Panc1 (cell line): ENCODE data around the gene ERN2. TPM values are rescaled to one million over a fixed set of nuclear protein-coding genes. Genes with fewer than 3 reads are reported as not detected.

Experiments
- ATAC-seq: fragments of 200-7000 bp; cut with Tn5 transposase; 2 replicates; pipeline ENCODE4 v1.9.1; 2020; ENCODE audit warnings: mild to moderate bottlenecking, moderate library complexity
- Bru-seq: library from RNA; stranded (reverse); fragments of 400-500 nt; gene quantifications from one replicate; lab custom pipeline; 2021; lab: Mats Ljungman, UMichigan
- BruChase-seq, 2 experiments: library from RNA; stranded (reverse); fragments of 400-500 nt; gene quantifications; one replicate each; lab custom pipeline; 2021; lab: Mats Ljungman, UMichigan
- BruUV-seq: library from RNA; stranded (reverse); fragments of 400-500 nt; replicated peaks from 2 replicates; lab custom pipeline; 2021; lab: Mats Ljungman, UMichigan
- CTCF ChIA-PET: fragments of 300-600 bp; sonication (Branson Sonifier 250); formaldehyde crosslinking; loops from one replicate; lab custom pipeline; 2022; ENCODE audit warnings: antibody characterized with exemption; lab: Charles Lee
- POLR2A ChIA-PET: fragments of 300-600 bp; sonication (Branson Sonifier 250); formaldehyde crosslinking; loops from one replicate; lab custom pipeline; 2022; ENCODE audit warnings: antibody characterized with exemption; lab: Charles Lee
- DNase-seq: peaks from one replicate; pipeline ENCODE4 v3.0.0-alpha.2; 2010; ENCODE audit warnings: low read depth, low spot score
- H3K27ac ChIP-seq: 2 replicates; pipeline ENCODE4 v1.5.1; 2011; ENCODE audit warnings: mild to moderate bottlenecking, low read length, inconsistent platforms
- H3K27me3 ChIP-seq: fragments of 200-500 bp; sonication (Bioruptor generic); 2 replicates; pipeline ENCODE4 v1.6.0; 2014; ENCODE audit warnings: low read length, inconsistent platforms; ENCODE audit not compliant: control insufficient read depth, insufficient read depth
- H3K36me3 ChIP-seq: fragments of 200-500 bp; sonication (Bioruptor generic); 2 replicates; pipeline ENCODE4 v1.5.1; 2014; ENCODE audit warnings: inconsistent platforms, mild to moderate bottlenecking, low read length, moderate library complexity; ENCODE audit not compliant: control insufficient read depth, insufficient read depth
- H3K4me1 ChIP-seq: 2 replicates; pipeline ENCODE4 v1.5.1; 2011; ENCODE audit warnings: inconsistent platforms, mild to moderate bottlenecking, low read length, moderate library complexity; ENCODE audit not compliant: control insufficient read depth, insufficient read depth
- H3K4me3 ChIP-seq, 2 experiments: 2 replicates each; pipeline ENCODE4 v1.5.1; 2011 to 2012; ENCODE audit warnings: low read depth in 2 of 2, low read length in 2 of 2, mild to moderate bottlenecking in 2 of 2, inconsistent platforms in 1 of 2, moderate library complexity in 1 of 2
- H3K9me3 ChIP-seq: fragments of 200-500 bp; sonication (Bioruptor generic); 2 replicates; pipeline ENCODE4 v1.5.1; 2014; ENCODE audit warnings: low read depth, mild to moderate bottlenecking, inconsistent platforms, low read length, moderate library complexity; ENCODE audit not compliant: control insufficient read depth, insufficient read depth
- CTCF ChIP-seq: fragments of 450-650 bp; IDR thresholded peaks from 2 replicates; pipeline ENCODE4 v1.5.1; 2017; ENCODE audit warnings: mild to moderate bottlenecking
- POLR2AphosphoS5 ChIP-seq: IDR thresholded peaks from 2 replicates; pipeline ENCODE4 v1.6.1; 2012; ENCODE audit warnings: mild to moderate bottlenecking, low read depth, low read length, moderate library complexity
- REST ChIP-seq, 2 experiments: IDR thresholded peaks; 2 replicates each; pipeline ENCODE4 v1.6.1; 2011 to 2012; ENCODE audit warnings: low read depth in 2 of 2, control low read depth in 1 of 2, low read length in 1 of 2, mild to moderate bottlenecking in 1 of 2, moderate library complexity in 1 of 2; ENCODE audit not compliant: insufficient read depth in 1 of 2
- SIN3A ChIP-seq: IDR thresholded peaks from 2 replicates; pipeline ENCODE4 v1.6.1; 2012; ENCODE audit warnings: low read depth, mild to moderate bottlenecking, low read length, moderate library complexity, borderline replicate concordance; ENCODE audit not compliant: insufficient read depth
- TCF7L2 ChIP-seq: IDR thresholded peaks from 2 replicates; pipeline ENCODE4 v1.6.1; 2011; ENCODE audit warnings: mild to moderate bottlenecking, low read depth, low read length, inconsistent platforms
- in situ Hi-C: cut with HindIII; loops from 2 replicates; pipeline ENCODE4 v1.10.0; 2016; ENCODE audit warnings: low sequenced_read_pairs, low pct_unique_long_range_greater_than_20kb
- intact Hi-C: fragments of 100-400 bp; cut with micrococcal nuclease; formaldehyde crosslinking; loops from one replicate; pipeline ENCODE4 v1.10.0; 2022; ENCODE audit not compliant: unreplicated experiment
- long read RNA-seq: library from polyadenylated mRNA; unstranded; transcript quantifications from one replicate; pipeline ENCODE4 v2.0.0, GENCODE V29; 2021; ENCODE audit not compliant: unreplicated experiment
- polyA plus RNA-seq: library from polyadenylated mRNA; unstranded; fragments of >200 nt; gene quantifications from one replicate; pipeline ENCODE4 v1.2.1, GENCODE V29; 2012; ENCODE audit warnings: missing spikeins; ENCODE audit not compliant: insufficient read length
- total RNA-seq: library from RNA; stranded (reverse); gene quantifications from one replicate; pipeline ENCODE4 v1.2.1, GENCODE V29; 2021; ENCODE audit not compliant: unreplicated experiment

Gene ERN2
- total RNA-seq, result not detected
- polyA plus RNA-seq, result not detected
- Bru-seq, nascent RNA, result percentile 4 among the genes with signal in this experiment
- percentile 5 among the genes with signal in this experiment for BruChase-seq, experiment 1, labeled RNA remaining after a 2-hour chase
- BruChase-seq, experiment 2, labeled RNA remaining after a 6-hour chase, result not detected
- long read RNA-seq, result 0 reads

DNA sequence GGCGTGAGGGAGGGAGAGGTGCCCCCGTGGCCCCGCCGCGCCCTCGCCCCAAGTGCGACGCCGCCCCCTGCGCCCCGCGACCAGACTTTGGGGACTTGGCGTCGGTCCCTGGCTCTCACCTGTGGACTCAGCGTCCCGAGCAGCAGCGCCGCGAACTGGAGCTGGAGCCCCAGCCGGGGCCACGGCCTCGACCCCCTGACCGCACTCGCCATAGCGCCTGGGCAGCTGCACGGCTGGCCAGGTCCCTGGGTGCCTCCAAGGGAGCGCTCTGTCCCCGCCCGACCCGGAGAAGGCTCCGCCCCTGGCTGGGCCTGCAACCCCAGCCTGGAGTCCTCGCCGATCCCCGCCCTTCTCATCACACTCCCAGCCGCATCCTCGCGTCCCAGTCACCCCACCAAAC, at the start of gene ERN2:
Gene ERN2 (minus strand): TSS at position 247 of the 400 bp plus-strand sequence. CDS start 35 bp downstream, at position 212.
- CTCF ChIA-PET, result no interaction called here
- TF ChIP-seq POLR2AphosphoS5 (no peak), CTCF (no peak), SIN3A (no peak), REST (IDR thresholded peaks at IDR 0.05; ENCODE audit: insufficient read depth in 1 of 2, low read depth in 2 of 2, low read length in 1 of 2) (no peak), TCF7L2 (no peak)
- Histone ChIP-seq H3K4me3 (no peak within 1 kb of the TSS), H3K4me1 (no peaks in the 10 kb centered on the region), H3K9me3 (peaks cover 4% of the 10 kb centered on the region; the same call in 1 of the 2 replicates), H3K27ac (no peak within 1 kb of the TSS), H3K27me3 (peaks cover 5% of the 10 kb centered on the region; the same call in 1 of the 2 replicates), H3K36me3 (no peaks in the 10 kb centered on the region)
- POLR2A ChIA-PET, result no interaction called here
- ATAC-seq, result no peak
- in situ Hi-C loops, result no loop called here
- intact Hi-C loops, result no loop called here
- no TSS peak for BruUV-seq
- no peak for DNase-seq

GRCh38 chr16:23757937-23758619, 45.1 kb upstream of the ERN2 start:
- ChIA-PET CTCF (no interaction called here), POLR2A (no interaction called here)
- intact Hi-C loops, result no loop called here
- Histone ChIP-seq H3K27ac (no peak overlapping the region), H3K4me3 (no peak overlapping the region), H3K9me3 (no peaks in the 10 kb centered on the region), H3K4me1 (peaks cover 3% of the 10 kb centered on the region; the same call in 1 of the 2 replicates), H3K27me3 (peaks cover 12% of the 10 kb centered on the region), H3K36me3 (no peaks in the 10 kb centered on the region)
- DNase-seq (no peak), ATAC-seq (no peak)
- BruUV-seq, result no TSS peak
- TF ChIP-seq CTCF, result no peak
- no peak for TF ChIP-seq POLR2AphosphoS5
- no peak for TF ChIP-seq REST (IDR thresholded peaks at IDR 0.05; ENCODE audit: insufficient read depth in 1 of 2, low read depth in 2 of 2, low read length in 1 of 2)
- TF ChIP-seq TCF7L2, result no peak
- no peak for TF ChIP-seq SIN3A
- in situ Hi-C loops, result no loop called here
